Putamen (tissue), 1 donor: Measurements from ENCODE around the gene SOBP.
"Not testable (repeated sequence)": the region's sequence is repeated elsewhere in the genome, so short reads cannot be mapped to it uniquely, and the experiment has no call there.

Experiments used
- DNase-seq: peaks from one replicate; pipeline ENCODE4 v3.0.0-alpha.2; 2016; ENCODE audit warnings: low spot score

The SOBP gene, protein sequence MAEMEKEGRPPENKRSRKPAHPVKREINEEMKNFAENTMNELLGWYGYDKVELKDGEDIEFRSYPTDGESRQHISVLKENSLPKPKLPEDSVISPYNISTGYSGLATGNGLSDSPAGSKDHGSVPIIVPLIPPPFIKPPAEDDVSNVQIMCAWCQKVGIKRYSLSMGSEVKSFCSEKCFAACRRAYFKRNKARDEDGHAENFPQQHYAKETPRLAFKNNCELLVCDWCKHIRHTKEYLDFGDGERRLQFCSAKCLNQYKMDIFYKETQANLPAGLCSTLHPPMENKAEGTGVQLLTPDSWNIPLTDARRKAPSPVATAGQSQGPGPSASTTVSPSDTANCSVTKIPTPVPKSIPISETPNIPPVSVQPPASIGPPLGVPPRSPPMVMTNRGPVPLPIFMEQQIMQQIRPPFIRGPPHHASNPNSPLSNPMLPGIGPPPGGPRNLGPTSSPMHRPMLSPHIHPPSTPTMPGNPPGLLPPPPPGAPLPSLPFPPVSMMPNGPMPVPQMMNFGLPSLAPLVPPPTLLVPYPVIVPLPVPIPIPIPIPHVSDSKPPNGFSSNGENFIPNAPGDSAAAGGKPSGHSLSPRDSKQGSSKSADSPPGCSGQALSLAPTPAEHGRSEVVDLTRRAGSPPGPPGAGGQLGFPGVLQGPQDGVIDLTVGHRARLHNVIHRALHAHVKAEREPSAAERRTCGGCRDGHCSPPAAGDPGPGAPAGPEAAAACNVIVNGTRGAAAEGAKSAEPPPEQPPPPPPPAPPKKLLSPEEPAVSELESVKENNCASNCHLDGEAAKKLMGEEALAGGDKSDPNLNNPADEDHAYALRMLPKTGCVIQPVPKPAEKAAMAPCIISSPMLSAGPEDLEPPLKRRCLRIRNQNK

GRCh38 chr6:107489636-107490565 is at the start of gene SOBP:
SOBP (plus strand) TSS chr6:107490117; CDS start chr6:107490617, 500 bp downstream.
- DNase-seq = peak; percentile 75

DNA sequence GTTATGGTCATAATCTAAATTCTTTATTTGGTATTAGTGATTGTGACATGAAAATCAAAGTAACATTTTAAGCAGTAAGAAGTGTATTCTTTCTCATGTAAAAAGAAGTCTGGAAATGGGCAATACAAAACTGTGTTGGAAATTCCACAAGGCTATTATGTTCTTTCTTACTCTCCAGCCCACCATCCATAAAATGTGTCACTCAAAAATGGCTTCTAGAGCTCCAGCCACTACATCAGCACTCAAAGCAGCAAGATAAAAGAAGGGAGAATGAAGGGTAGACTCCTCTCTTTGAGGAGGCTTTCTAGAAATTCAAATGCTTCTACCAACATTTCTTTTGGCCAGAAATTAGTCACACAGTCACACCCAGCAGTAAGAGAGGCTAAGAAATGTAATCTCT is 49.0 kb upstream of the SOBP start:
- no peak for DNase-seq

GRCh38 chr6:107441682-107442081 is 48.2 kb upstream of the SOBP start:
- DNase-seq = no peak

DNA sequence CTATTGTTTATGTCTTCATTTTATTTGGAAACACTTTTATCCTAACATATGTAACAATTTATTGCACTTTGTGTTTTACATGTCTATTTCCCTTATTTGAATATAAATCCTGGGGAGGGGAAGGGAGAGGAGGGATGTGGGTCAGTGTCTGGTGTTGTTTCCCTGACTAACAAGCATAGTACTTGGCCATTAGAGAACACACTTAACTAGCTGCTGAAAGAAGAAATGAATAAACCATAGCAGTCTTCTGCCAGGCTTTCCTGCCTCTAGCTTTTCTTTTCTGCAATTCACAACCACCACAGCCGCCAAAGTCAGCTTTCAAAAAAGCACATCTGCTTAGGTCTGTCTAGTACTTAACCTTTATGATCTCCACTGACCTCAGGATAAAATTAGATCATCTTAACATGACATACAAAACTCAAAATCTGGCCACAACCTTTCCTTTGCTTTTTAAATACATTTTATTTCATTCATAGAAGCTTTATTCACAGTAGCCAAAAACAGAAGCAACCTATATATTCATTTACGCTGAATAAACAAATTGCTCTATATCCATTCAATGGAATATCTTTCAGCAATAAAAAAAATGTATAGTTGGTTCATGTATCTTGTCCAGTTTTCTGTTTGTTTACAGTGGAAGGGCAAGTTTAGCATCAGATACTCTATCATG is 46.8 kb upstream of the SOBP start:
- DNase-seq = no peak

- no peak for DNase-seq
Observed at GRCh38 chr6:107443608-107444267, 46.2 kb upstream of the SOBP start.

DNA sequence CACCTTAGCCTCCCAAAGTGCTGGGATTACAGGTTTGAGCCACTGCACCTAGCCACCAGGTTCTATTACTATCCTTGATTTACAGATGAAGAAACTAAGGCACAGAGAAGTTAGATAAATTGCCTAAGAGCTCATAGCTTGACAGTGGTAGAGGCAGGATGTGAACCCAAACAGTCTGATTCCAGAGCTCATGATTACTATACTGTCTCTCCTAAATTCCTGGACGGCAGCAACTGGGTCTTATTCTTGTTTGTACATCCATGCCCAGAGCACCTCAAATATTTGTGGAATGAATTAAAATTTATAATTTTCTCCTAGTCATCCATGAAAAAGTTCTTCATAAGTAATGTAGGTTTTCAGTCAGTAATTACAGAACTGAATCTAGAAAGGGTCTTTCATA is 45.6 kb upstream of the SOBP start:
- DNase-seq = no peak

DNA sequence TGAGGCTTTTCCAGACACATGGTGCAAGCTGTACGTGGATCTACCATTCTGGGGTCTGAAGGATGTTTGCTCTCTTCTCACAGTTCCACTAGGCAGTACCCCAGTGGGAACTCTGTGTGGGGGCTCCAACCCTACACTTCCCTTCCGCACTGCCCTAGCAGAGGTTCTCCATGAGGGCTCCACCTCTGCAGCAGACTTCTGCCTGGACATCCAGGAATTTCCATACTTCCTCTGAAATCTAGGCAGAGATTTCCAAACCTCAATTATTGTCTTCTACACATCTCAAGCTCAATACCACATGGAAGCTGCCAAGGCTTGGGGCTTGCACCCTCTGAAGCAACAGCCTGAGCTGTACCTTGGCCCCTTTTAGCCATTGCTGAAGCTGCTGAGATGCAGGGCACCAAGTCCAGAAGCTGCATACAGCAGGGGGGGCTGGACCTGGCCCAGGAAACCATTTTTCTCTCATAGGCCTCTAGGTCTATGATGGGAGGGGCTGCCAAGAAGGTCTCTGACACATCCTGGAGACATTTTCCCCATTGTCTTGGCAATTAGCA is 42.2 kb upstream of the SOBP start:
- DNase-seq = no peak

DNA sequence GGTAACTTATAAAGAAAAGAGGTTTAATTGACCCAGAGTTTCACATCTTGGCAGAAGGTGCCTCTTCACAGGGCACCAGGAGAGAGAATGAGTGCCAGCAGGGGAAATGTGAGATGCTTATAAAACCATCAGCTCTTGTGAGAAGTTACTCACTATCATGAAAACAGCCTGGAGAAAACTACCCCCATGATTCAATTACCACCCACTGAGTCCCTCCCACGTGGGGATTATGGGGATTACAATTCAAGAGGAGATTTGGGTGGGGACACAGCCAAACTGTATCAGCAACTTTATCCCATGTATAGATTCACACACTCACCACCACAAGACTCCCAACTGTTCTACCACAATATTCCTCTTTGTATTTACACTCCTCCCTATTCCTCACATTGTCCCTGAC is 41.1 kb upstream of the SOBP start:
- DNase-seq = no peak

GRCh38 chr6:107458672-107459282 is 31.1 kb upstream of the SOBP start:
- no peak for DNase-seq

DNA sequence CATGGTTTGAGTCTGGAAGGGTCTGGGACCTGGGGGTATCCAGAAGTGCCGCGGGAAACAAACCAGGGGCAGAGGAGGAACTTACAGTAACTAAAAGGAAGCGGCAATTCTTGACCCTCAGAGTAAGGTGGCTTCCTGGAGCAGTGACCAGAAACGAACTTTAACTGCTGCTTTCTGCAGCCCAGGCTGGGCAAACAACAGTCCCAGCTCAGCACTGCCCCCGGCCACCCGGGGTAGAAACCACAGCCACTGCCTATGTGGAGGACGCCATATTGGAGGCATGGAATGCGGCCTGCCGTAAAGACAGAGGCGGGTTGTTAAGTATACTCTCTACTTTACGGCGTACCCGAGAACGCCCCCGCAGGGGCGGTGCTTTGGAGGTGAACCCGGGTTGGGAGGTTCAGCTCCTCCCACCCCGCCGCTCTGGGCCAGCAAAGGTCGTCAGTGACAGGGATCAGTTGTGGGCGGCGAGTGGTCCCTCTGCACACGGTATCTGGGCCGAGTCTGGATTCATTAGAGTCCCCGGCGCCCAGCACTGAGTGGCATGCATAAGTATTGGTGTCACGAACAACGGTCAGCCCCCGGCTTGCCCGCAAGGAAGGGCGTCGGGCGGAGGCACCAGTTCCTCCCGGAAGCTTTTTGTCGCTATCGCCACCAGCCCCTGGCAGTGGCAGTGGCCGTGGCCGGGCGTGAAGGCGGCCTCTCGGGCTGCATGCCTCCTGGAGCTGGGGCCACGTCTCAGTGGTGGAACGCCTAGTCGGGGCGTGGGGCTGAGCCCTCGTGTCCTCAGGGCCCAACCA is 30.4 kb upstream of the SOBP start, which contains the start of gene PDSS2:
PDSS2 (minus strand) TSS at position 282 of the 800 bp plus-strand sequence; CDS start at position 3, 279 bp downstream.
- DNase-seq = peak; percentile 98

DNA sequence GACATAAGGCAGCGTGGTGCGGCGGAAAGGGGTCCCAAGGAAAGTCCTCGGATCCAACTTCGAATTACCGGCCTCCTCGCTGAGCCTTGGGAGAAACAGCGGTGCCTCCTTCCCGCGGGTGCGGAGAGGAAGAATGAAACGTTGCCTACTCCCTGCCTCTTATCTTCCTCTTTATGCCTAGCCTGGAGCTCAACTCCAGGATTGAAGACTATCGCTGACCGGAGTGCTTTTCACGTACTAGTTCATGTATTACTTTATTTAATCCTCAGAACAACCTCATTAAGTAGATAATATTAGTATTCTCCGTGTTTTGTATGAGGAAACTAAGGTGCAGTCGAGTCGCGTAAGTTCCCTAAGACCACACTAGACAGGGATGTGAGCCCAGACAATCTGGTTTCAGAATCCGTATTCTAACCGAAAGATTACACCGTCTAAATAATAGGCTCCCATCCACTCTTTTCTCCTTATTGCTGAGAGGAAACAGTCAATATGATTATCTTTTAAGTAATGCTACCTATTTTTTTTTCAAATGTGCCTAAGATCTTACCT is 29.8 kb upstream of the SOBP start:
- no peak for DNase-seq

DNA sequence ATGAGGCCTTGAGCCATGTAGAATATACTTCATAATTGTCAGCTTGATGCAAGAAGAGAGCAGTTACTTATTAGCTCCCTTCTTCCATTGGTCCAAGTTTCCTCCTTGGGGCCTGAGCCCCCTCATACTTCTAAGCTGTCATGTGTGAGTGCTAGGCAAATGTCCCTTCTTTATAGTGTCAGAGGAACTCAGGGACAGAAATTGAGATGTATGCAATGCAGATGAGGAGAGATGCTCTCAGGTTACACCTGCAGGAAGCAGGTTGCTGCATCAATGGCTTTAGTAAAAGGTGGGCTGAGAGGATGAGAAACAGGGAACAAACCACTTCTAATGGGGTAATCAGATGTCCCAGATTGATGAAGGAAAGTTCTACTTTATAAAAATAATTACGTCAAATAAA is 23.9 kb upstream of the SOBP start:
- DNase-seq = no peak

GRCh38 chr6:107470364-107470763 is 19.6 kb upstream of the SOBP start:
- no peak for DNase-seq

DNA sequence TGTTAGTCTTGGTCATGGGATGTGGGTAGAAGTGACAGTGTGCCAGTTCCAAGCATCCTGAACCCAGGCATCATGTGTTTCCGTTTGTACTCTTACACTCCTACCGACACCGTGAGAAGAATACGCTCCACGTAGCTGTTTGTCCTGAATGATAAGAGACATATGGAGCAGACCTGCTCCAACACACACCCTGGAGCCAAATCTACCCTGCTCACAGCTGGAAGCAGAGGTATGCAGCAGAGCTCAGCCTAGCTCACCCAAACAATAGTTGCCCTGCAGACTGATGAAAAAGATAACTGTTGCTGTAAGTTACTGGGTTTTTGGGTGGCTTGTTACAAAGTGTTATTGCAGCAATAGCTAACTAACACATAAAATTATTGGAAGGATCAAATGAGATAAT is 16.3 kb upstream of the SOBP start:
- DNase-seq = no peak

GRCh38 chr6:107475360-107475759 is 14.6 kb upstream of the SOBP start:
- not testable (repeated sequence) for DNase-seq

GRCh38 chr6:107475826-107476225 is 14.1 kb upstream of the SOBP start:
- not testable (repeated sequence) for DNase-seq

- DNase-seq = no peak
Observed at GRCh38 chr6:107479089-107479690, 10.7 kb upstream of the SOBP start.

DNA sequence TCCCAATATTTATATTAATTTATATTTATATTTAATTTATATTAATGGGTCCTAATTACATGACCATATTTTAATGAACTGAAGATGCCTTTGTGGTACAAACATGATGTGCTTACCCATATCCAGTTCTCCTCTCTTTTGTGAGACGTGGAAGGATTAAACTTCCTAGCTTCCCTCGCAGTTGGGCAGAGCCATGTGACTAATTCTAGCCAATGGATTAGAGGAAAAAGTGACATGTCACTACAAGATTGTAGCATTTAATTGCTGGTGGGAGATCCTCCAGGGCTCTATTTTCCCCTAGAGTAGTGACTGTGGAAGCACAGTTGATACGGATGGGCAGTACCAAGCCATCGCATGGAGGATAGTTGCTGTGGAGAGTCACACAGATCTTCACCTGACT is 4.8 kb upstream of the SOBP start:
- no peak for DNase-seq
